Gastrocnemius medialis (tissue), 4 donors: ENCODE data around the gene OLFML2A.

Experiments used
- POLR2A ChIP-seq, 2 donors: fragments of 450-650 bp; IDR thresholded peaks; one replicate each; pipeline ENCODE4 v1.6.1; 2017; ENCODE audit warnings: antibody characterized with exemption in 2 of 2, mild to moderate bottlenecking in 2 of 2, moderate library complexity in 2 of 2
- TF ChIP-seq, protein P1 (sequence below), 5 experiments: fragments of 450-650 bp in 3 of 5; fragments of 200-600 bp in 2 of 5; sonication (generic) in 2 of 5; IDR thresholded peaks in 4 of 5; conservative IDR thresholded peaks in 1 of 5; 1 replicate in 4 of 5; 2 replicates in 1 of 5; pipeline ENCODE4 v1.5.1; 2016 to 2019; ENCODE audit warnings: antibody characterized with exemption in 5 of 5, mild to moderate bottlenecking in 3 of 5, moderate library complexity in 3 of 5

DNA sequence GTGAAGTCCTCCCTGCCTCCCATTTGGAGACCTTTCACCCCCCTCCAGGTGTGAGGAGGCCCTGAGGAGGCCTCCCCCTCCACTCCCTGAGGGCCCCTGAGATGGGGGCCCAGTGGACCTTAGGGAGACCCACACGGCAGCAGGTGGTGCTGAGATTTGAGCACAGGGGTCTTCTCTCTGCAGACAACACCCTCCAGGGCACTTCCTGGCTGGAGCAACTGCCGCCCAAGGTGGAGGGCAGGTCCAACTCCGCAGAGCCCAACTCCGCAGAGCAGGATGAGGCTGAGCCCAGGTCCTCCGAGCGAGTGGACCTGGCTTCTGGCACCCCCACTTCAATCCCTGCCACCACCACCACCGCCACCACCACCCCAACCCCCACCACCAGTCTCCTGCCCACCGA, 27.0 kb downstream of the OLFML2A start:
- TF ChIP-seq, protein P1, sequence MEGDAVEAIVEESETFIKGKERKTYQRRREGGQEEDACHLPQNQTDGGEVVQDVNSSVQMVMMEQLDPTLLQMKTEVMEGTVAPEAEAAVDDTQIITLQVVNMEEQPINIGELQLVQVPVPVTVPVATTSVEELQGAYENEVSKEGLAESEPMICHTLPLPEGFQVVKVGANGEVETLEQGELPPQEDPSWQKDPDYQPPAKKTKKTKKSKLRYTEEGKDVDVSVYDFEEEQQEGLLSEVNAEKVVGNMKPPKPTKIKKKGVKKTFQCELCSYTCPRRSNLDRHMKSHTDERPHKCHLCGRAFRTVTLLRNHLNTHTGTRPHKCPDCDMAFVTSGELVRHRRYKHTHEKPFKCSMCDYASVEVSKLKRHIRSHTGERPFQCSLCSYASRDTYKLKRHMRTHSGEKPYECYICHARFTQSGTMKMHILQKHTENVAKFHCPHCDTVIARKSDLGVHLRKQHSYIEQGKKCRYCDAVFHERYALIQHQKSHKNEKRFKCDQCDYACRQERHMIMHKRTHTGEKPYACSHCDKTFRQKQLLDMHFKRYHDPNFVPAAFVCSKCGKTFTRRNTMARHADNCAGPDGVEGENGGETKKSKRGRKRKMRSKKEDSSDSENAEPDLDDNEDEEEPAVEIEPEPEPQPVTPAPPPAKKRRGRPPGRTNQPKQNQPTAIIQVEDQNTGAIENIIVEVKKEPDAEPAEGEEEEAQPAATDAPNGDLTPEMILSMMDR (IDR thresholded peaks at IDR 0.05 in 4 of 5, conservative IDR thresholded peaks at IDR 0.05 in 1 of 5) = no peak
- no peak for TF ChIP-seq POLR2A (IDR thresholded peaks at IDR 0.05)
